ENCODE results near the gene PTH2R.
"Not testable (repeated sequence)": the region's sequence is repeated elsewhere in the genome, so short reads cannot be mapped to it uniquely, and the experiment has no call there.

Gene PTH2R

GRCh38 chr2:208375491-208376068, 31.0 kb upstream of the PTH2R start (continued):
- TF ChIP-seq ARNTL (CRISPR knock-in tag; IDR thresholded peaks at IDR 0.05; ENCODE audit: borderline replicate concordance, low read depth) (no peak), RARB (CRISPR knock-in tag; IDR thresholded peaks at IDR 0.05) (no peak), ESRRG (CRISPR knock-in tag; IDR thresholded peaks at IDR 0.05) (no peak), ZFP30 (CRISPR knock-in tag; IDR thresholded peaks at IDR 0.05) (no peak), TOX (CRISPR knock-in tag; IDR thresholded peaks at IDR 0.05; ENCODE audit: borderline replicate concordance) (no peak), ZFP3 (CRISPR knock-in tag; IDR thresholded peaks at IDR 0.05) (no peak), SNAI2 (CRISPR knock-in tag; IDR thresholded peaks at IDR 0.05) (no peak), OSR1 (CRISPR knock-in tag; IDR thresholded peaks at IDR 0.05) (no peak), ZNF70 (CRISPR knock-in tag; IDR thresholded peaks at IDR 0.05) (no peak), PATZ1 (CRISPR knock-in tag; IDR thresholded peaks at IDR 0.05; ENCODE audit: borderline replicate concordance) (no peak)

GRCh38 chr2:208377344-208377860, 29.2 kb upstream of the PTH2R start:
- not testable (repeated sequence) for ATAC-seq

- TF ChIP-seq CSDC2 (CRISPR knock-in tag; IDR thresholded peaks at IDR 0.05) (no peak), ZNF70 (CRISPR knock-in tag; IDR thresholded peaks at IDR 0.05) (no peak), PPARA (CRISPR knock-in tag; IDR thresholded peaks at IDR 0.05; ENCODE audit: borderline replicate concordance) (no peak), PATZ1 (CRISPR knock-in tag; IDR thresholded peaks at IDR 0.05; ENCODE audit: borderline replicate concordance) (no peak), ZFP3 (CRISPR knock-in tag; IDR thresholded peaks at IDR 0.05) (no peak), GLIS3 (CRISPR knock-in tag; IDR thresholded peaks at IDR 0.05) (no peak), OSR1 (CRISPR knock-in tag; IDR thresholded peaks at IDR 0.05) (no peak), POU6F1 (CRISPR knock-in tag; IDR thresholded peaks at IDR 0.05; ENCODE audit: borderline replicate concordance, low read depth) (no peak), ZNF565 (CRISPR knock-in tag; conservative IDR thresholded peaks at IDR 0.05; ENCODE audit: low read depth) (no peak), TSHZ2 (CRISPR knock-in tag; IDR thresholded peaks at IDR 0.05) (no peak)
- no peak for ATAC-seq
Observed at GRCh38 chr2:208379192-208379591, 27.4 kb upstream of the PTH2R start.

- no peak for ATAC-seq
- no peak for TF ChIP-seq PPARA (CRISPR knock-in tag; IDR thresholded peaks at IDR 0.05; ENCODE audit: borderline replicate concordance)
- no peak for TF ChIP-seq CSDC2 (CRISPR knock-in tag; IDR thresholded peaks at IDR 0.05)
- no peak for TF ChIP-seq ZNF8 (CRISPR knock-in tag; IDR thresholded peaks at IDR 0.05)
- no peak for TF ChIP-seq TCF4 (CRISPR knock-in tag; IDR thresholded peaks at IDR 0.05; ENCODE audit: borderline replicate concordance)
- TF ChIP-seq BACH2 (CRISPR knock-in tag; IDR thresholded peaks at IDR 0.05; ENCODE audit: borderline replicate concordance), result no peak
- no peak for TF ChIP-seq RARB (CRISPR knock-in tag; IDR thresholded peaks at IDR 0.05)
- TF ChIP-seq ISL1 (CRISPR knock-in tag; IDR thresholded peaks at IDR 0.05), result no peak
- no peak for TF ChIP-seq PATZ1 (CRISPR knock-in tag; IDR thresholded peaks at IDR 0.05; ENCODE audit: borderline replicate concordance)
- TF ChIP-seq ZNF70 (CRISPR knock-in tag; IDR thresholded peaks at IDR 0.05), result no peak
- no peak for TF ChIP-seq TOX (CRISPR knock-in tag; IDR thresholded peaks at IDR 0.05; ENCODE audit: borderline replicate concordance)
- no peak for TF ChIP-seq GLIS3 (CRISPR knock-in tag; IDR thresholded peaks at IDR 0.05)
- TF ChIP-seq POU6F1 (CRISPR knock-in tag; IDR thresholded peaks at IDR 0.05; ENCODE audit: borderline replicate concordance, low read depth), result no peak
- TF ChIP-seq ZNF565 (CRISPR knock-in tag; conservative IDR thresholded peaks at IDR 0.05; ENCODE audit: low read depth), result no peak
- no peak for TF ChIP-seq ZFP3 (CRISPR knock-in tag; IDR thresholded peaks at IDR 0.05)
- no peak for TF ChIP-seq ZC3H10 (CRISPR knock-in tag; IDR thresholded peaks at IDR 0.05)
- no peak for TF ChIP-seq CSRNP3 (CRISPR knock-in tag; IDR thresholded peaks at IDR 0.05)
Observed at GRCh38 chr2:208384637-208385036, 22.0 kb upstream of the PTH2R start.
